Neuronal stem cell (in vitro differentiated cells): Measurements from ENCODE around the gene SLC31A2.
"Not testable (repeated sequence)": the region's sequence is repeated elsewhere in the genome, so short reads cannot be mapped to it uniquely, and the experiment has no call there.

ENCODE experiments used
- DNase-seq: peaks from one replicate; pipeline ENCODE4 v3.0.0-alpha.2; 2013; ENCODE audit warnings: low spot score
- H2AFZ ChIP-seq: one replicate; pipeline ENCODE4 v1.6.1; 2013; ENCODE audit warnings: mild to moderate bottlenecking, low read length, inconsistent platforms
- H2AK5ac ChIP-seq: 2 replicates; pipeline ENCODE4 v1.6.1; 2013; ENCODE audit warnings: low read depth, mild to moderate bottlenecking, inconsistent platforms, low read length, moderate library complexity, mixed read lengths
- H2BK120ac ChIP-seq: 2 replicates; pipeline ENCODE4 v1.6.1; 2013; ENCODE audit warnings: low read depth, mild to moderate bottlenecking, inconsistent platforms, low read length, moderate library complexity, mixed read lengths
- H2BK12ac ChIP-seq: one replicate; pipeline ENCODE4 v1.6.1; 2013; ENCODE audit warnings: low read length, inconsistent platforms
- H2BK15ac ChIP-seq: 2 replicates; pipeline ENCODE4 v1.6.1; 2013; ENCODE audit warnings: mild to moderate bottlenecking, low read length, inconsistent platforms, mixed read lengths
- H2BK5ac ChIP-seq: one replicate; pipeline ENCODE4 v1.6.1; 2013; ENCODE audit warnings: inconsistent platforms, mild to moderate bottlenecking, low read length, moderate library complexity
- H3K14ac ChIP-seq: one replicate; pipeline ENCODE4 v1.6.1; 2013; ENCODE audit warnings: low read length, inconsistent platforms
- H3K18ac ChIP-seq: 2 replicates; pipeline ENCODE4 v1.6.1; 2013; ENCODE audit warnings: low read length, inconsistent platforms
- H3K23ac ChIP-seq: 2 replicates; pipeline ENCODE4 v1.6.1; 2013; ENCODE audit warnings: low read depth, mild to moderate bottlenecking, mixed read lengths, low read length, inconsistent platforms; ENCODE audit not compliant: poor library complexity
- H3K27ac ChIP-seq: replicated peaks from 3 replicates; pipeline ENCODE4 v1.5.1; 2013; ENCODE audit warnings: low read length, inconsistent platforms
- H3K27me3 ChIP-seq, 3 experiments: 2 replicates each; pipeline ENCODE4 v1.6.1; 2013; ENCODE audit warnings: low read length in 3 of 3, mild to moderate bottlenecking in 2 of 3, inconsistent platforms in 1 of 3, low read depth in 1 of 3, mixed read lengths in 1 of 3, moderate library complexity in 1 of 3; ENCODE audit not compliant: control insufficient read depth in 3 of 3, insufficient read depth in 3 of 3
- H3K36me3 ChIP-seq, 2 donors: replicated peaks in 1 of 2; 2 replicates each; pipeline ENCODE4 v1.6.1; 2013; ENCODE audit warnings: low read length in 2 of 2; ENCODE audit not compliant: control insufficient read depth in 2 of 2, insufficient read depth in 2 of 2
- H3K4ac ChIP-seq: 2 replicates; pipeline ENCODE4 v1.6.1; 2013; ENCODE audit warnings: inconsistent platforms, mild to moderate bottlenecking, low read length, moderate library complexity
- H3K4me1 ChIP-seq, 2 donors: 1 replicate in 1 of 2; 2 replicates in 1 of 2; pipeline ENCODE4 v1.6.1; 2013; ENCODE audit warnings: low read length in 2 of 2, low read depth in 1 of 2; ENCODE audit not compliant: control insufficient read depth in 2 of 2, insufficient read depth in 1 of 2
- H3K4me2 ChIP-seq: one replicate; pipeline ENCODE4 v1.6.1; 2013; ENCODE audit warnings: mild to moderate bottlenecking, low read length, inconsistent platforms; ENCODE audit not compliant: insufficient read depth, poor library complexity, severe bottlenecking
- H3K4me3 ChIP-seq, 2 donors: 2 replicates each; pipeline ENCODE4 v1.5.1; 2013; ENCODE audit warnings: low read length in 2 of 2, mild to moderate bottlenecking in 2 of 2, inconsistent platforms in 1 of 2, moderate library complexity in 1 of 2
- H3K79me1 ChIP-seq: one replicate; pipeline ENCODE4 v1.6.1; 2013; ENCODE audit warnings: low read depth, mild to moderate bottlenecking, inconsistent platforms, low read length, moderate library complexity
- H3K9ac ChIP-seq: one replicate; pipeline ENCODE4 v1.6.1; 2013; ENCODE audit warnings: mild to moderate bottlenecking, low read depth, low read length, inconsistent platforms; ENCODE audit not compliant: poor library complexity
- H3K9me3 ChIP-seq, 2 donors: replicated peaks in 1 of 2; 2 replicates each; pipeline versions ENCODE3 to v1.6.1; 2013; ENCODE audit warnings: low read length in 2 of 2, mild to moderate bottlenecking in 2 of 2, inconsistent platforms in 1 of 2, low read depth in 1 of 2, mixed read lengths in 1 of 2, moderate library complexity in 1 of 2; ENCODE audit not compliant: control insufficient read depth in 2 of 2, insufficient read depth in 1 of 2
- H4K8ac ChIP-seq: one replicate; pipeline ENCODE4 v1.6.1; 2013; ENCODE audit warnings: low read depth, mild to moderate bottlenecking, inconsistent platforms, low read length, moderate library complexity
- H4K91ac ChIP-seq: one replicate; pipeline ENCODE4 v1.6.1; 2013; ENCODE audit warnings: low read length, low read depth, mild to moderate bottlenecking, inconsistent platforms; ENCODE audit not compliant: poor library complexity
- WGBS, 2 donors: extraction: QIAGEN DNeasy Blood & Tissue Kit; methylation state at CpG; one replicate each; pipeline ENCODE4 v1.1.7; 2013; ENCODE audit warnings: missing lambda C conversion rate in 2 of 2, mixed read lengths in 1 of 2; ENCODE audit not compliant: insufficient read length in 2 of 2, insufficient replicate concordance in 1 of 2; ENCODE audit errors: extremely low coverage in 2 of 2; 5-methylcytosine and 5-hydroxymethylcytosine counted together

Gene SLC31A2

GRCh38 chr9:113148372-113148705, 2.5 kb upstream of the SLC31A2 start:
- DNase-seq = no peak
- H3K27me3 ChIP-seq = peaks cover 0 to 31% (median 16%) of the 10 kb centered on the region in 3 experiments
- no peak overlapping the region for H3K4me3 ChIP-seq

GRCh38 chr9:113148781-113149510, 1.9 kb upstream of the SLC31A2 start:
- Histone ChIP-seq H3K23ac (no peak overlapping the region), H3K27me3 (peaks cover 0 to 31% (median 16%) of the 10 kb centered on the region in 3 experiments), H4K91ac (no peak overlapping the region), H2AK5ac (no peak overlapping the region), H3K9me3 (no peaks in the 10 kb centered on the region), H3K4me2 (no peak overlapping the region), H3K36me3 (no peaks in the 10 kb centered on the region), H3K27ac (no peak overlapping the region), H3K14ac (no peak overlapping the region), H3K4me1 (no peaks in the 10 kb centered on the region), H2BK12ac (no peak overlapping the region), H3K4me3 (no peak overlapping the region), H2BK120ac (no peak overlapping the region), H2BK5ac (no peak overlapping the region), H3K18ac (no peak overlapping the region), H3K9ac (no peak overlapping the region), H2BK15ac (no peak overlapping the region), H3K4ac (no peak overlapping the region), H4K8ac (no peak overlapping the region), H3K79me1 (no peaks in the 10 kb centered on the region), H2AFZ (no peak overlapping the region)
- no peak for DNase-seq
- WGBS, 2 donors = no CpG with 5 or more reads among the region's 8 CpGs

More at GRCh38 chr9:113148372-113148705, 2.5 kb upstream of the SLC31A2 start:
- no peaks in the 10 kb centered on the region for H3K4me1 ChIP-seq
- H2AFZ ChIP-seq = no peak overlapping the region
- no peak overlapping the region for H3K18ac ChIP-seq
- no peak overlapping the region for H3K4me2 ChIP-seq
- no peak overlapping the region for H4K8ac ChIP-seq
- H3K27ac ChIP-seq = no peak overlapping the region
- no peak overlapping the region for H3K23ac ChIP-seq
- no peak overlapping the region for H3K9ac ChIP-seq
- no peaks in the 10 kb centered on the region for H3K79me1 ChIP-seq
- no peak overlapping the region for H2BK120ac ChIP-seq
- no peak overlapping the region for H2BK5ac ChIP-seq
- H3K36me3 ChIP-seq = no peaks in the 10 kb centered on the region
- WGBS, 2 donors = no CpG with 5 or more reads among the region's 6 CpGs
- no peak overlapping the region for H3K14ac ChIP-seq
- no peak overlapping the region for H3K4ac ChIP-seq
- no peaks in the 10 kb centered on the region for H3K9me3 ChIP-seq
- no peak overlapping the region for H4K91ac ChIP-seq
- H2AK5ac ChIP-seq = no peak overlapping the region
- H2BK15ac ChIP-seq = no peak overlapping the region
- H2BK12ac ChIP-seq = no peak overlapping the region

- H2BK12ac ChIP-seq, H3K4me1 ChIP-seq, H3K4me3 ChIP-seq, H3K4ac ChIP-seq, H3K4me2 ChIP-seq, H2BK15ac ChIP-seq, DNase-seq, H3K9ac ChIP-seq, H3K14ac ChIP-seq, H2BK120ac ChIP-seq, H3K27ac ChIP-seq, H4K8ac ChIP-seq, H3K79me1 ChIP-seq, H3K23ac ChIP-seq, H2AK5ac ChIP-seq, H4K91ac ChIP-seq, H3K36me3 ChIP-seq, H3K18ac ChIP-seq, H2AFZ ChIP-seq, H3K9me3 ChIP-seq, H2BK5ac ChIP-seq: not testable (repeated sequence)
- no CpG with 5 or more reads among the region's 10 CpGs for WGBS, 2 donors
- peaks cover 0 to 31% (median 16%) of the 10 kb centered on the region in 3 experiments for H3K27me3 ChIP-seq
Measured at GRCh38 chr9:113149561-113149960, 1.2 kb upstream of the SLC31A2 start.

GRCh38 chr9:113151696-113152630, 1.2 kb downstream of the SLC31A2 start:
- H4K8ac ChIP-seq = no peak overlapping the region
- no peaks in the 10 kb centered on the region for H3K36me3 ChIP-seq
- H3K4ac ChIP-seq = no peak overlapping the region
- H3K27me3 ChIP-seq = peaks cover 0 to 24% (median 16%) of the 10 kb centered on the region in 3 experiments
- no peak overlapping the region for H2BK120ac ChIP-seq
- no peak overlapping the region for H3K9ac ChIP-seq
- peak overlapping the region; percentile 94 for H2AFZ ChIP-seq
- H3K18ac ChIP-seq = no peak overlapping the region
- H2BK5ac ChIP-seq = no peak overlapping the region
- H3K27ac ChIP-seq = no peak overlapping the region
- H2BK12ac ChIP-seq = no peak overlapping the region
- DNase-seq = no peak
- H3K23ac ChIP-seq = no peak overlapping the region
- peaks cover 0 to 2% of the 10 kb centered on the region in 2 donors for H3K4me1 ChIP-seq
- H3K9me3 ChIP-seq = no peaks in the 10 kb centered on the region
- H3K79me1 ChIP-seq = no peaks in the 10 kb centered on the region
- no CpG with 5 or more reads among the region's 11 CpGs for WGBS, 2 donors
- H2BK15ac ChIP-seq = no peak overlapping the region
- H4K91ac ChIP-seq = no peak overlapping the region
- no peak overlapping the region for H2AK5ac ChIP-seq
- H3K4me2 ChIP-seq = peak overlapping the region; percentile 85
- no peak overlapping the region for H3K14ac ChIP-seq
- H3K4me3 ChIP-seq = peak overlapping the region; percentile 62 to 81
